Measurements from ENCODE around the gene TTYH3. TPM values are rescaled to one million over a fixed set of nuclear protein-coding genes. Genes with fewer than 3 reads are reported as not detected.

The TTYH3 gene
- total RNA-seq, 4 donors from 2014 or later: 14.0 to 26.3 (median 19.5) TPM

- Histone ChIP-seq H3K4me3 (no peak overlapping the region), H3K36me3 (no peaks in the 10 kb centered on the region), H3K27me3 (peaks cover 2% of the 10 kb centered on the region), H3K9me3 (no peaks in the 10 kb centered on the region), H3K27ac (no peak overlapping the region), H3K4me1 (no peaks in the 10 kb centered on the region)
- no peak for TF ChIP-seq POLR2AphosphoS5 (IDR thresholded peaks at IDR 0.05)
- TF ChIP-seq CTCF (IDR thresholded peaks at IDR 0.05): no peak
- TF ChIP-seq POLR2A (IDR thresholded peaks at IDR 0.05): no peak
- no peak for TF ChIP-seq EP300 (IDR thresholded peaks at IDR 0.05)
- whole genome bisulfite sequencing: 53% methylated on average over 18 of the region's 18 CpGs
- no peak for DNase-seq (ENCODE audit: low spot score in 2 of 2)
Measured at GRCh38 chr7:2698581-2699288, 66.9 kb downstream of the TTYH3 start.

GRCh38 chr7:2699289-2699620, 67.5 kb downstream of the TTYH3 start:
- DNase-seq (ENCODE audit: low spot score in 2 of 2): no peak
- no peaks in the 10 kb centered on the region for H3K4me1 ChIP-seq
- WGBS: 79% methylated on average over 15 of the region's 15 CpGs

GRCh38 chr7:2700141-2700850, 68.5 kb downstream of the TTYH3 start:
- Histone ChIP-seq H3K4me1 (no peaks in the 10 kb centered on the region), H3K4me3 (no peak overlapping the region), H3K27ac (no peak overlapping the region), H3K27me3 (peaks cover 2% of the 10 kb centered on the region), H3K9me3 (no peaks in the 10 kb centered on the region), H3K36me3 (no peaks in the 10 kb centered on the region)
- DNase-seq (ENCODE audit: low spot score in 2 of 2): no peak
- no peak for TF ChIP-seq POLR2AphosphoS5 (IDR thresholded peaks at IDR 0.05)
- TF ChIP-seq CTCF (IDR thresholded peaks at IDR 0.05): no peak
- TF ChIP-seq EP300 (IDR thresholded peaks at IDR 0.05): no peak
- no peak for TF ChIP-seq POLR2A (IDR thresholded peaks at IDR 0.05)
- WGBS: 96% methylated on average over 15 of the region's 40 CpGs

More at GRCh38 chr7:2699289-2699620, 67.5 kb downstream of the TTYH3 start:
- no peak overlapping the region for H3K27ac ChIP-seq
- H3K9me3 ChIP-seq: no peaks in the 10 kb centered on the region
- no peak overlapping the region for H3K4me3 ChIP-seq
- no peaks in the 10 kb centered on the region for H3K36me3 ChIP-seq
- TF ChIP-seq CTCF (IDR thresholded peaks at IDR 0.05) (no peak), EP300 (IDR thresholded peaks at IDR 0.05) (no peak), POLR2AphosphoS5 (IDR thresholded peaks at IDR 0.05) (no peak), POLR2A (IDR thresholded peaks at IDR 0.05) (no peak)
- peaks cover 2% of the 10 kb centered on the region for H3K27me3 ChIP-seq

- Histone ChIP-seq H3K9me3 (no peaks in the 10 kb centered on the region), H3K27ac (no peak overlapping the region), H3K36me3 (no peaks in the 10 kb centered on the region), H3K27me3 (peaks cover 2% of the 10 kb centered on the region), H3K4me3 (no peak overlapping the region), H3K4me1 (no peaks in the 10 kb centered on the region)
- 73% methylated on average over 13 of the region's 17 CpGs for WGBS
- TF ChIP-seq EP300 (IDR thresholded peaks at IDR 0.05): no peak
- TF ChIP-seq POLR2AphosphoS5 (IDR thresholded peaks at IDR 0.05): no peak
- no peak for TF ChIP-seq POLR2A (IDR thresholded peaks at IDR 0.05)
- no peak for TF ChIP-seq CTCF (IDR thresholded peaks at IDR 0.05)
- DNase-seq (ENCODE audit: low spot score in 2 of 2): no peak
Measured at GRCh38 chr7:2701424-2701823, 69.6 kb downstream of the TTYH3 start.

GRCh38 chr7:2701832-2702593, 70.2 kb downstream of the TTYH3 start:
- DNase-seq (ENCODE audit: low spot score in 2 of 2): peak; percentile 87 to 89
- H3K4me1 ChIP-seq: no peaks in the 10 kb centered on the region
- no peaks in the 10 kb centered on the region for H3K36me3 ChIP-seq
- peaks cover 2% of the 10 kb centered on the region for H3K27me3 ChIP-seq
- H3K9me3 ChIP-seq: no peaks in the 10 kb centered on the region
- 51% methylated on average over 9 of the region's 12 CpGs for WGBS
- TF ChIP-seq CTCF (IDR thresholded peaks at IDR 0.05) (no peak), EP300 (IDR thresholded peaks at IDR 0.05) (no peak), POLR2A (IDR thresholded peaks at IDR 0.05) (no peak), POLR2AphosphoS5 (IDR thresholded peaks at IDR 0.05) (no peak)
- no peak overlapping the region for H3K4me3 ChIP-seq
- H3K27ac ChIP-seq: no peak overlapping the region

All from suprapubic skin (tissue), 4 donors.